HUES64 (cell line): ENCODE measurements around the gene C9orf50.

Experiments
- H3K27ac ChIP-seq: 2 replicates; pipeline ENCODE4 v1.7.0; 2013; ENCODE audit warnings: low read depth, low read length, inconsistent platforms
- H3K27me3 ChIP-seq: 2 replicates; pipeline ENCODE4 v1.6.1; 2013; ENCODE audit warnings: mild to moderate bottlenecking, low read length; ENCODE audit not compliant: insufficient read depth
- H3K36me3 ChIP-seq: 2 replicates; pipeline ENCODE4 v1.6.1; 2013; ENCODE audit warnings: mild to moderate bottlenecking, low read length; ENCODE audit not compliant: insufficient read depth
- H3K4me1 ChIP-seq: 2 replicates; pipeline ENCODE4 v1.6.1; 2013; ENCODE audit warnings: mild to moderate bottlenecking, low read length, moderate library complexity; ENCODE audit not compliant: insufficient read depth
- H3K4me3 ChIP-seq: 2 replicates; pipeline ENCODE4 v1.5.1; 2013; ENCODE audit warnings: mild to moderate bottlenecking, low read length, moderate library complexity
- H3K9ac ChIP-seq: 2 replicates; pipeline ENCODE4 v1.6.1; 2013; ENCODE audit warnings: mild to moderate bottlenecking, low read depth, low read length
- H3K9me3 ChIP-seq: 2 replicates; pipeline ENCODE4 v1.6.1; 2013; ENCODE audit warnings: low read depth, low read length; ENCODE audit not compliant: insufficient read depth
- WGBS: fragments of 150-250, 120-280 bp; methylation state at CpG from one replicate; pipeline ENCODE4 v1.1.7; 2013; ENCODE audit warnings: missing lambda C conversion rate; 5-methylcytosine and 5-hydroxymethylcytosine counted together

C9orf50 gene

GRCh38 chr9:129628709-129629108 lies 7.8 kb upstream of the C9orf50 start:
- H3K4me1 ChIP-seq: peaks cover 13% of the 10 kb centered on the region
- WGBS: 86% methylated on average over 6 of the region's 6 CpGs
- no peak overlapping the region for H3K27ac ChIP-seq
- H3K36me3 ChIP-seq: peaks cover 38% of the 10 kb centered on the region
- H3K9ac ChIP-seq: no peak overlapping the region
- H3K27me3 ChIP-seq: no peaks in the 10 kb centered on the region
- H3K9me3 ChIP-seq: no peaks in the 10 kb centered on the region
- H3K4me3 ChIP-seq: no peak overlapping the region

GRCh38 chr9:129627556-129628440 lies 6.9 kb upstream of the C9orf50 start:
- Histone ChIP-seq H3K9ac (peak overlapping the region; percentile 96; the same call in 1 of the 2 replicates), H3K4me3 (peak overlapping the region; percentile 89), H3K27ac (no peak overlapping the region)

GRCh38 chr9:129626625-129627284 lies 5.9 kb upstream of the C9orf50 start:
- H3K4me1 ChIP-seq: peaks cover 13% of the 10 kb centered on the region

More at GRCh38 chr9:129627556-129628440, 6.9 kb upstream of the C9orf50 start:
- H3K9me3 ChIP-seq: no peaks in the 10 kb centered on the region
- H3K36me3 ChIP-seq: peaks cover 29% of the 10 kb centered on the region
- WGBS: 84% methylated on average over 12 of the region's 12 CpGs
- H3K27me3 ChIP-seq: no peaks in the 10 kb centered on the region
- peaks cover 13% of the 10 kb centered on the region for H3K4me1 ChIP-seq

GRCh38 chr9:129626079-129626624 lies 5.3 kb upstream of the C9orf50 start, which contains the start of gene NTMT1:
NTMT1 (plus strand) TSS chr9:129626163; CDS start chr9:129632704, 6,541 bp downstream.
- Histone ChIP-seq H3K4me1 (peaks cover 13% of the 10 kb centered on the region), H3K4me3 (peak within 1 kb of the TSS; percentile 89), H3K9me3 (no peaks in the 10 kb centered on the region), H3K36me3 (peaks cover 19% of the 10 kb centered on the region), H3K27ac (peak within 1 kb of the TSS; percentile 94), H3K27me3 (peaks cover 10% of the 10 kb centered on the region), H3K9ac (peak within 1 kb of the TSS; percentile 96)
- under 1% methylated on average over 55 of the region's 55 CpGs for WGBS

More at GRCh38 chr9:129626625-129627284, 5.9 kb upstream of the C9orf50 start:
- 6% methylated on average over 20 of the region's 20 CpGs for WGBS
- Histone ChIP-seq H3K9ac (peak overlapping the region; percentile 96), H3K27me3 (peaks cover 4% of the 10 kb centered on the region), H3K36me3 (peaks cover 19% of the 10 kb centered on the region), H3K4me3 (peak overlapping the region; percentile 89), H3K27ac (peak overlapping the region; percentile 94), H3K9me3 (no peaks in the 10 kb centered on the region)

GRCh38 chr9:129624947-129625346 lies 4.0 kb upstream of the C9orf50 start:
- peaks cover 8% of the 10 kb centered on the region for H3K4me1 ChIP-seq
- peaks cover 22% of the 10 kb centered on the region for H3K27me3 ChIP-seq
- no peak overlapping the region for H3K27ac ChIP-seq
- H3K4me3 ChIP-seq: no peak overlapping the region
- H3K36me3 ChIP-seq: peaks cover 16% of the 10 kb centered on the region
- WGBS: 75% methylated on average over 9 of the region's 9 CpGs
- no peaks in the 10 kb centered on the region for H3K9me3 ChIP-seq
- no peak overlapping the region for H3K9ac ChIP-seq

GRCh38 chr9:129624168-129624759 lies 3.4 kb upstream of the C9orf50 start:
- Histone ChIP-seq H3K9me3 (no peaks in the 10 kb centered on the region), H3K4me3 (no peak overlapping the region), H3K27me3 (peaks cover 29% of the 10 kb centered on the region), H3K36me3 (peaks cover 14% of the 10 kb centered on the region; the same call in 1 of the 2 replicates), H3K4me1 (peaks cover 8% of the 10 kb centered on the region), H3K9ac (no peak overlapping the region), H3K27ac (no peak overlapping the region)
- 49% methylated on average over 10 of the region's 12 CpGs for WGBS

- Histone ChIP-seq H3K9ac (no peak overlapping the region), H3K27me3 (peaks cover 34% of the 10 kb centered on the region), H3K36me3 (peaks cover 9% of the 10 kb centered on the region; the same call in 1 of the 2 replicates), H3K4me1 (peaks cover 8% of the 10 kb centered on the region), H3K9me3 (no peaks in the 10 kb centered on the region), H3K27ac (no peak overlapping the region), H3K4me3 (no peak overlapping the region)
- 84% methylated on average over 6 of the region's 6 CpGs for WGBS
Observed at GRCh38 chr9:129623331-129623730, 2.4 kb upstream of the C9orf50 start.

GRCh38 chr9:129619787-129620668 lies 873 bp downstream of the C9orf50 start:
- H3K36me3 ChIP-seq: no peaks in the 10 kb centered on the region
- H3K9me3 ChIP-seq: no peaks in the 10 kb centered on the region
- peak overlapping the region; percentile 62 for H3K4me3 ChIP-seq
- H3K27ac ChIP-seq: no peak overlapping the region
- peak overlapping the region; percentile 62 for H3K9ac ChIP-seq
- 1% methylated on average over 82 of the region's 82 CpGs for WGBS
- H3K27me3 ChIP-seq: peaks cover 34% of the 10 kb centered on the region
- no peaks in the 10 kb centered on the region; the same call in 1 of the 2 replicates for H3K4me1 ChIP-seq

- H3K9ac ChIP-seq: no peak overlapping the region
- no peaks in the 10 kb centered on the region; the same call in 1 of the 2 replicates for H3K4me1 ChIP-seq
- H3K27me3 ChIP-seq: peaks cover 34% of the 10 kb centered on the region
- H3K36me3 ChIP-seq: no peaks in the 10 kb centered on the region
- H3K4me3 ChIP-seq: no peak overlapping the region
- 23% methylated on average over 1 of the region's 1 CpG for WGBS
- H3K27ac ChIP-seq: no peak overlapping the region
- no peaks in the 10 kb centered on the region for H3K9me3 ChIP-seq
Observed at GRCh38 chr9:129617167-129617566, 3.7 kb downstream of the C9orf50 start.
